Measurements from ENCODE around the gene PPP2R5D.

DNA sequence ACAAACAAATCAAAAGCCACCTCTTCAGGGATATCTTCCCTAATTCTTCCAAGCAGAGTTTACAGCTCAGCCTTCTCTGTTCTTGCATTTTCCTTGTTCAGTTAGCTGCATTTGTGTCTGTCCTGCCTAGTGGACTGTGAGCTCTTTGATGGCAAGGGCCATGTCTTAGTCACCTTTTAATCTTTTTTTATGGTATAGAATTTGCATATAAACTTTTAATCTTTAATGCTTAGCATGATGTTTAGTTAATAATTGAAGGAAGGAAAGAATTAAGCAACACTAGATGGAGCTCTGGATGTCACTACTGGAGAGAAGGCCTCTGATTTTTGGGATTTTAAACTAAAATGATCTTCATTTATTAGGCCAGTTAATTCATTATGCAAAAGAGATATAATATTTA is 12.1 kb downstream of the PPP2R5D start:
- TF ChIP-seq, protein P1, sequence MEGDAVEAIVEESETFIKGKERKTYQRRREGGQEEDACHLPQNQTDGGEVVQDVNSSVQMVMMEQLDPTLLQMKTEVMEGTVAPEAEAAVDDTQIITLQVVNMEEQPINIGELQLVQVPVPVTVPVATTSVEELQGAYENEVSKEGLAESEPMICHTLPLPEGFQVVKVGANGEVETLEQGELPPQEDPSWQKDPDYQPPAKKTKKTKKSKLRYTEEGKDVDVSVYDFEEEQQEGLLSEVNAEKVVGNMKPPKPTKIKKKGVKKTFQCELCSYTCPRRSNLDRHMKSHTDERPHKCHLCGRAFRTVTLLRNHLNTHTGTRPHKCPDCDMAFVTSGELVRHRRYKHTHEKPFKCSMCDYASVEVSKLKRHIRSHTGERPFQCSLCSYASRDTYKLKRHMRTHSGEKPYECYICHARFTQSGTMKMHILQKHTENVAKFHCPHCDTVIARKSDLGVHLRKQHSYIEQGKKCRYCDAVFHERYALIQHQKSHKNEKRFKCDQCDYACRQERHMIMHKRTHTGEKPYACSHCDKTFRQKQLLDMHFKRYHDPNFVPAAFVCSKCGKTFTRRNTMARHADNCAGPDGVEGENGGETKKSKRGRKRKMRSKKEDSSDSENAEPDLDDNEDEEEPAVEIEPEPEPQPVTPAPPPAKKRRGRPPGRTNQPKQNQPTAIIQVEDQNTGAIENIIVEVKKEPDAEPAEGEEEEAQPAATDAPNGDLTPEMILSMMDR (IDR thresholded peaks at IDR 0.05; ENCODE audit: poor library complexity) = no peak
- TF ChIP-seq EZH2 (IDR thresholded peaks at IDR 0.05; ENCODE audit: borderline replicate concordance) = no peak
